Mammary epithelial cell (primary cell): Measurements from ENCODE around the gene CD48.

Experiments used
- EZH2 ChIP-seq: IDR thresholded peaks from 2 replicates; pipeline ENCODE4 v1.6.1; 2012; ENCODE audit warnings: low read length, inconsistent platforms, borderline replicate concordance
- TF ChIP-seq, protein P1 (sequence below), 2 donors: IDR thresholded peaks in 1 of 2; conservative IDR thresholded peaks in 1 of 2; 2 replicates each; pipeline ENCODE4 v1.5.1; 2011 to 2012; ENCODE audit warnings: inconsistent platforms in 2 of 2, low read length in 2 of 2, mild to moderate bottlenecking in 2 of 2, control low read depth in 1 of 2, low read depth in 1 of 2; ENCODE audit not compliant: insufficient read depth in 1 of 2; ENCODE audit errors: extremely low read depth in 1 of 2

GRCh38 chr1:160707236-160708064, 4.2 kb downstream of the CD48 start:
- no peak for TF ChIP-seq EZH2
- TF ChIP-seq, protein P1, sequence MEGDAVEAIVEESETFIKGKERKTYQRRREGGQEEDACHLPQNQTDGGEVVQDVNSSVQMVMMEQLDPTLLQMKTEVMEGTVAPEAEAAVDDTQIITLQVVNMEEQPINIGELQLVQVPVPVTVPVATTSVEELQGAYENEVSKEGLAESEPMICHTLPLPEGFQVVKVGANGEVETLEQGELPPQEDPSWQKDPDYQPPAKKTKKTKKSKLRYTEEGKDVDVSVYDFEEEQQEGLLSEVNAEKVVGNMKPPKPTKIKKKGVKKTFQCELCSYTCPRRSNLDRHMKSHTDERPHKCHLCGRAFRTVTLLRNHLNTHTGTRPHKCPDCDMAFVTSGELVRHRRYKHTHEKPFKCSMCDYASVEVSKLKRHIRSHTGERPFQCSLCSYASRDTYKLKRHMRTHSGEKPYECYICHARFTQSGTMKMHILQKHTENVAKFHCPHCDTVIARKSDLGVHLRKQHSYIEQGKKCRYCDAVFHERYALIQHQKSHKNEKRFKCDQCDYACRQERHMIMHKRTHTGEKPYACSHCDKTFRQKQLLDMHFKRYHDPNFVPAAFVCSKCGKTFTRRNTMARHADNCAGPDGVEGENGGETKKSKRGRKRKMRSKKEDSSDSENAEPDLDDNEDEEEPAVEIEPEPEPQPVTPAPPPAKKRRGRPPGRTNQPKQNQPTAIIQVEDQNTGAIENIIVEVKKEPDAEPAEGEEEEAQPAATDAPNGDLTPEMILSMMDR (conservative IDR thresholded peaks at IDR 0.05 in 1 of 2, IDR thresholded peaks at IDR 0.05 in 1 of 2; ENCODE audit: extremely low read depth in 1 of 2, insufficient read depth in 1 of 2, low read depth in 1 of 2, low read length in 2 of 2) = no peak
